Posterior vena cava (tissue), 2 donors: ENCODE measurements around the gene OTUB2. TPM values are rescaled to one million over a fixed set of nuclear protein-coding genes. Genes with fewer than 3 reads are reported as not detected.

Experiments
- DNase-seq: peaks from one replicate; pipeline ENCODE4 v3.0.0-alpha.2; 2020; ENCODE audit warnings: low spot score
- intact Hi-C, 2 donors: fragments of 100-400 bp; cut with DNase I; formaldehyde crosslinking; loops; one replicate each; pipeline versions ENCODE4 v1.14.1 to v1.14.2; 2022 to 2023
- total RNA-seq, 2 donors: library from RNA; stranded (reverse); fragmentation: NEBNext Ultra II Directional; extraction: Animal tissue kit (Norgen Biotek cat#: 25700); gene quantifications; one replicate each; pipeline ENCODE4 v1.2.1, GENCODE V29; 2021
- donor health status: DM: yes; HTN: yes; CAD: no.
- donor health status: DM: yes; HTN: yes; CAD: no.

Gene OTUB2
- total RNA-seq, 2 donors from 2014 or later: 0.37 to 1.2 TPM

- no peak for DNase-seq
- intact Hi-C loops: no loop called here
Observed at GRCh38 chr14:94016446-94016976, 9.6 kb upstream of the OTUB2 start.

- DNase-seq: no peak
- intact Hi-C loops: no loop called here
Observed at GRCh38 chr14:94018308-94018707, 7.8 kb upstream of the OTUB2 start.

- DNase-seq: no peak
- intact Hi-C loops: no loop called here
Observed at GRCh38 chr14:94019329-94019728, 6.8 kb upstream of the OTUB2 start.

- no peak for DNase-seq
- intact Hi-C loops: no loop called here
Observed at GRCh38 chr14:94020267-94020666, 5.9 kb upstream of the OTUB2 start.

- intact Hi-C loops: no loop called here
- no peak for DNase-seq
Observed at GRCh38 chr14:94021001-94021400, 5.1 kb upstream of the OTUB2 start.

GRCh38 chr14:94021416-94022157 is 4.6 kb upstream of the OTUB2 start:
- intact Hi-C loops: no loop called here
- no peak for DNase-seq

- no peak for DNase-seq
- intact Hi-C loops: no loop called here
Observed at GRCh38 chr14:94022532-94023411, 3.4 kb upstream of the OTUB2 start.

- intact Hi-C loops: no loop called here
- no peak for DNase-seq
Observed at GRCh38 chr14:94024549-94024948, 1.6 kb upstream of the OTUB2 start.

- intact Hi-C loops: no loop called here
- no peak for DNase-seq
Observed at GRCh38 chr14:94025720-94026119, 420 bp upstream of the OTUB2 start.

GRCh38 chr14:94026889-94027469 is 839 bp downstream of the OTUB2 start:
- DNase-seq: no peak
- intact Hi-C loops: no loop called here

GRCh38 chr14:94027566-94028449 is 1.7 kb downstream of the OTUB2 start:
- intact Hi-C loops: no loop called here

GRCh38 chr14:94028450-94028826 is 2.3 kb downstream of the OTUB2 start:
- no peak for DNase-seq
- intact Hi-C loops: no loop called here

More at GRCh38 chr14:94027566-94028449, 1.7 kb downstream of the OTUB2 start:
- DNase-seq: no peak

GRCh38 chr14:94029265-94029664 is 3.1 kb downstream of the OTUB2 start:
- DNase-seq: no peak
- intact Hi-C loops: no loop called here

GRCh38 chr14:94029671-94030203 is 3.6 kb downstream of the OTUB2 start:
- no peak for DNase-seq
- intact Hi-C loops: no loop called here

- DNase-seq: no peak
- intact Hi-C loops: no loop called here
Observed at GRCh38 chr14:94030571-94030970, 4.4 kb downstream of the OTUB2 start.

- intact Hi-C loops: no loop called here
- no peak for DNase-seq
Observed at GRCh38 chr14:94031161-94031882, 5.2 kb downstream of the OTUB2 start.

GRCh38 chr14:94031883-94032279 is 5.7 kb downstream of the OTUB2 start:
- intact Hi-C loops: no loop called here
- DNase-seq: no peak

GRCh38 chr14:94034886-94035285 is 8.7 kb downstream of the OTUB2 start:
- no peak for DNase-seq
- intact Hi-C loops: loop anchor here in 1 of 2 donors (5.0 kb wide), 1 partner anchor 102 kb away; no protein-coding TSS in a partner anchor
